GM21825 (cell line): Measurements from ENCODE around the gene MEIS3.

ENCODE experiments used
- ATAC-seq: cut with Tn5 transposase; IDR thresholded peaks from one replicate; pipeline ENCODE4 v1.9.1; 2021; ENCODE audit warnings: mild to moderate bottlenecking, moderate library complexity; ENCODE audit not compliant: unreplicated experiment

Gene MEIS3

GRCh38 chr19:47419030-47419783 is at the start of gene MEIS3:
MEIS3 (minus strand) TSS chr19:47419527; CDS start chr19:47419081, 446 bp downstream.
- no peak for ATAC-seq

- ATAC-seq: no peak
Observed at GRCh38 chr19:47467914-47468313, 48.6 kb upstream of the MEIS3 start.

- no peak for ATAC-seq
Observed at GRCh38 chr19:47465957-47466356, 46.6 kb upstream of the MEIS3 start.

- ATAC-seq: no peak
Observed at GRCh38 chr19:47464675-47465419, 45.5 kb upstream of the MEIS3 start.

- no peak for ATAC-seq
Observed at GRCh38 chr19:47461876-47462275, 42.5 kb upstream of the MEIS3 start.

GRCh38 chr19:47459477-47459876 is 40.1 kb upstream of the MEIS3 start:
- no peak for ATAC-seq

GRCh38 chr19:47458672-47459071 is 39.3 kb upstream of the MEIS3 start:
- ATAC-seq: no peak

GRCh38 chr19:47456721-47457474 is 37.6 kb upstream of the MEIS3 start:
- no peak for ATAC-seq

- ATAC-seq: no peak
Observed at GRCh38 chr19:47450478-47450877, 31.2 kb upstream of the MEIS3 start.

- ATAC-seq: no peak
Observed at GRCh38 chr19:47448360-47448727, 29.0 kb upstream of the MEIS3 start.

GRCh38 chr19:47447470-47448359 is 28.4 kb upstream of the MEIS3 start:
- ATAC-seq: no peak

GRCh38 chr19:47446534-47447469 is 27.5 kb upstream of the MEIS3 start:
- no peak for ATAC-seq

- ATAC-seq: no peak
Observed at GRCh38 chr19:47445937-47446402, 26.6 kb upstream of the MEIS3 start.

- no peak for ATAC-seq
Observed at GRCh38 chr19:47445527-47445926, 26.2 kb upstream of the MEIS3 start.

- no peak for ATAC-seq
Observed at GRCh38 chr19:47444388-47444821, 25.1 kb upstream of the MEIS3 start.

GRCh38 chr19:47443331-47443730 is 24.0 kb upstream of the MEIS3 start:
- no peak for ATAC-seq

GRCh38 chr19:47438793-47439220 is 19.5 kb upstream of the MEIS3 start:
- ATAC-seq: no peak

GRCh38 chr19:47437500-47437899 is 18.2 kb upstream of the MEIS3 start:
- ATAC-seq: no peak

GRCh38 chr19:47436712-47437401 is 17.5 kb upstream of the MEIS3 start:
- ATAC-seq: peak; percentile 76
